ENCODE measurements around the gene LIMA1.
A peak's percentile ranks its signal among the peaks of the same experiment; 100 is the strongest.
"Not testable (repeated sequence)": the region's sequence is repeated elsewhere in the genome, so short reads cannot be mapped to it uniquely, and the experiment has no call there.

The LIMA1 gene

DNA sequence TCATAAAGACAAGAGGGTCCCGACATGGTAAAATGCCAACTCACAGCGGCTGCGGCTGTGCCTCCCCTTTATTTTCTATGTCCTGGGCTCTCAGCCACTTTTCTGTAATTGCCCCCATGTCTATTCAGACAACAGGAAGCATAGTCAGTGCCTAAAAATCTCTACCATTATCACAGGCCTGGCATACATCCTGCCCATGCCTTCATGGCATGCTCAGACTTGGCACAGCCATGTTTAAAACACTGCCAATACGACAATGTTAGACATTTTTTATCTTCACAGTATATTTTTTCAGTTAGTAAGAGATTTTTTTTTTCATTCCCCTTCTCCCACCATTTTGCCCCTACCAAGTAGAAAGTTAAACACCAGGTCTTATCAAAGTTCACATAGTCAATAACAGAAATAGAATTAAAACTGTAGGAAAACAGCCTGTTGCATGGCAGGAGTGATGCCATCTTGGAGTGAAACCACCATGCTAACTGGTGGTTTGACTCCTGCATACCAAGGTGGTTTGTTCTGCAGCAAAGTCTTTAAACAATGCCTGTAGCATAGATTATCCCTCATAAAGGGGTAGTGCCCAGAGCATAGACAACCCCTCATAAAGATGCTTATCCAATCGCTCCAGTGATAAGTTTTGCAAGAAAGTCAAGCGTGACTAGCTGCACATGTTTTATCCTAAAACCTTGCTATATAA lies 97.2 kb downstream of the LIMA1 start:
- no peak for DNase-seq (ENCODE audit: low read depth)

DNA sequence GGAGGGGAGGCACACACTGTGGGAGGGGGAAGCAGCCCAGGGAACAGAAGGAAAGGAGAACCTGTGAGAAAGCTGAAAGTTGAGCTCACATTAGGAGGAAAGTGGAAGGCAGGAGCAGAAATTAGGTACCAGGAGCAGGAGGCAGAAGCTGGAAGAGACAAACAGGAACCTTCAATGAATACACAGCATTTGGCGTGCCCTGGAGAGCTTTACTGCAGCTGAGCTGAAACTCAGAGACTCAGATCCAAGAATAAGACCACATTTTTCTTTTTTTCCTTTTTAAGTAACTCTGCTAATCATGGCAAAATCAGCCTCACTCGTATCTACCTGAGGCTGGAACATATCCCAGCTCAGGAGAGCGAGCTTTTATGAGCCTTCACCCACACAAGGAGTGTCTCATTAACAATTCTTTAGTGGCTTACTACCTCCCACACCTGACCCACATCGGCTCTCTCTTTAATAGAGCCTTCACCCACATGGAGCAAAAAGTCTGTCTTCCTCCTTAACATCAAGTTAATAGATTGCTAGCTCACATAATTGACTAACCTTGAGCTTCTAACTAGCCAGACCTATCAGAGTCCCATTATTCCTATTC lies 97.9 kb downstream of the LIMA1 start:
- DNase-seq (ENCODE audit: low read depth), result no peak

DNA sequence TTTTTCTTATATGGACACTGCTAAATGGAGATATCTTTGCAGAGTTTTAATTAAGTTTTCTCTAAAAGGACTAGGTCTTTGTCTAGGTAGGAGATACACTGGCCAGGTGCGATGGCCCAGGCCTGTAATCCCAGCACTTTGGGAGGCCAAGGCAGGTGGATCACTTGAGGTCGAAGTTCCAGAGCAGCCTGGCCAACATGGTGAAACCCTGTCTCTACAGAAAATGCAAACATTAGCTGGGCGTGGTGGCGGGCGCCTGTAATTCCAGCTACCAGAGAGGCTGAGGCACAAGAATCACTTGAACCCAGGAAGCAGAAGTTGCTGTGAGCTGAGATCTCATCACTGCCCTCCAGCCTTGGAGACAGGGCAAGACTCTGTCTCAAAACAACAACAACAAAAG lies 99.1 kb downstream of the LIMA1 start:
- DNase-seq (ENCODE audit: low read depth), result no peak

DNA sequence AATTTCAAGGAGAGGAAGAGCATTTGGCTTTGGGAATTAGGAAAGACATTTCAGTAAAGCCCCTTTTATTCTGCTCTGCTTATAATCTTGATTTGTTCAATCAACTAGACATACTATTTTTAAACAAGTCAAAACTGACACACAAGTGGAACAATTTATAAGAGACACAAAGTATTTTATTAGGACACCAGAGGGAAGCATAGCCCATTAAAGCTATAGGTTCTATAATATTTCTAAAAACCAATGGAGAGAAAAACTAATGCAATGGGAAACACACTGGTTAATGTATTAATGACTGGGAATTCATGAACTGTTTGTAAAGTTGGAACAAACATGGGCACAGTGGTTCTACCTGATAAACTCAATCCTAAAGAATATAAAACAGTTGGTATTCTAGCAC lies 100.9 kb downstream of the LIMA1 start:
- no peak for DNase-seq (ENCODE audit: low read depth)

DNA sequence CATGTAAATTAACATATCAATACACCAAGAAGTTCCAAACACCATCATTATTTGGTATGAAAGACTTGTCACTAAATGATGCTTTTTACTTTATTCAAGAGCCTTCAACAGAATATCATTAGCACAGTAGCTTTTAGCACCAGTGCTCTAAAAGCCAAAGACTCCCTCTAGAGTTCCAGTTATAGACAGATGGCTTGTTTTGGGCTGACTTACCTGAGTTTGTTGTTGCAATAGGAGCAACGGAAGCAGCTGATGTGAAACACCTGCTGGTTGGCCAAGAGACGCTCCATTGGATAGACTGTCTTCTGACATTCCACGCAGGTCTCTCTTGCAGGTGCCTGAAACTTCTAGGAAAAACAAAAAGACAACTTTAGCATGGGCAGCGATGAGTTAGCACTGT lies 101.6 kb downstream of the LIMA1 start:
- DNase-seq (ENCODE audit: low read depth), result no peak

DNA sequence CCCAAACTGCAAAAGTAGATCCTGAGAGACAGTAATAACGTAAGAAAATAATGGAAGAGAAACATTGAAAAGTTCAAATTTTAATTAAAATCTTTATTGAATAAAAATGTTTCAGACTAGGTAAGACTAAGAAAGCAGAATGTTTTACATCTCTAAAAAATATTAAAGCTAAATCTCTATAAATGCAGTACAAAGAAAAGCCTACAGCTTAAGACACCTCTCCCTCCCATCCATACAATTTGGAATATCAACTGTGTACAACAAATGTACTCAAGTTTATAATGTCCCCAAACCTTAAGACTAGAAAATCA lies 107.6 kb downstream of the LIMA1 start:
- no peak for DNase-seq (ENCODE audit: low read depth)

DNA sequence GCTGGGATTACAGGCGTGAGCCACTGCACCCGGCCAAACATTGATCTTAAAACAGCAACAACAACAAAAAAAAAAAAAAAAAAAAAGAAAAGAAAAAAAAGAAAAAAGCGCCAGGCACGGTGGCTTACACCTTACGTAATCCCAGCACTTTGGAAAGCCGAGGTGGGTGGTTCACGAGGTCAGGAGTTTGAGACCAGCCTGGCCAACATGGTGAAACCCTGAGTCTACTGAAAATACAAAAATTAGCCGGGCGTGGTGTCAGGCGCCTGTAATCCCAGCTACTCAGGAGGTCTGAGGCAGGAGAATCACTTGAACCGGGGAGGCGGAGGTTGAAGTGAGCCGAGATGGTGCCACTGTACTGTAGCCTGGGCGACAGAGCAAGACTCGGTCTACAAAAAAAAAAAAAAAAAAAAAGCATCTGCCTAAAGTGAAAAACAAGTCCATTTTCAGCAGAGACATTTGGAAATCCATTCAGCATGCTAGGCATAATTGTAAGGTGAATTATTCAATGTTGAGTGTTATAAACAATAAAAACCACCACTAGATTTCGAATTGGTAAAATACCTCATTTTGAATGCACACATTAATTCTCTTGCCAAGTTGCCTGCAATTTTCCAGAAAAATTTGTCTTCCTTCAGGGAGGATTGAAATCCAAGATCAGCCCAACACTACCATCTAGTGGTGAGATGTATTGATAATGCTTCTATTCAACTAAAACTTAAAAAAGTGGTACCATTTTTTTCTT lies 108.2 kb downstream of the LIMA1 start:
- DNase-seq (ENCODE audit: low read depth), result no peak

DNA sequence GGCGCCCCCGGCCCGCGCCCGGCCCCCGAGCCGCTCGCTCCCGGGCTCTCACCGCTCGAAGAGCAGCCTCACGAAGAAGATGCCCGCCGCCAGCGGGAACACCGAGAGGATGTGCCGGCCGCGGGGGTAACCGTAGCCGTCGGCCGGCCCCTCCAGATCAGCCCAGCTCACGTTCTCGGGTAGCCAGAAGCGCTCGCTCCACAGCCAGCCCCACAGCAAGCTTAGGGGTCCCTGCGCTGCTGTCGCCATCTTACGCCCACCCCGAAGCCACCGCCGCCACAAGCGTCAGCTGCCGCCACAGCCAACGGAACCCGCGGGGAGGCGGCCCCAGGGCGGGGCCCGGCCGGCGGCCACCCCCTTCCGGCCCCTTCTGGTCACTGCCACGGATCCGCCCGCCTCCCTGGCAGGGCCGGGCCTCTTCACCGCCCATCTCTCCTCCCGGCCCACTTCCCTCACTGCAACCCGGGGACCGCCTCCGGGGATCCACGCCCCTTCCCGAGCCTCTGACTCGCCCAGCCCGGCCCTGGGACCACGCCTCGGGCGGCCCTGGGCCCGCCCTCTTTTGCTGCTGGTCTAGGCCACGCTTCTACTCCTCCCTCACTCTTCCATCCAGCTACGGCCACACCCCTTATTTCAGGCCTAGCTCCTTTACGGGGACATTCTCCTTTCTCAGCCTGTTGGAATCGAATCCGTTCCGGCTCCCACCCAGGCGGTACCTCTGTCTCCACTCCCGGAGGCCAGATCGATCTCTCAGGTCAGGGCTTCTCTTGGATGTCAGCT lies 116.1 kb downstream of the LIMA1 start, which contains the start of gene CERS5:
Gene CERS5 (minus strand): TSS at position 321 of the 780 bp plus-strand sequence. CDS start 72 bp downstream, at position 249.
- peak; percentile 94 for DNase-seq (ENCODE audit: low read depth)

DNA sequence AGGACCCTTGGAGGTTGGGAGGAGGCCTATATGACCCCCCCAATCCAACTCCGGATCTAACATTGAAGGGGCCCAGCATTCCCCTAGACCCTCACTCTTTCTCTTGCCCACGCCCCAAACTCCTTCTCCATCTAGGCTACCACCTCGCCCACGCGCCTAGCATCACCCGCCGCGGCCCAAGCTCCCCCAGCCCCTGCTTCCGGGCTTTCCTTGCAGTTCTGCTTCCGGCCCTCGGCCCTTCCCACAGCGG lies 116.6 kb downstream of the LIMA1 start:
- DNase-seq (ENCODE audit: low read depth), result no peak

DNA sequence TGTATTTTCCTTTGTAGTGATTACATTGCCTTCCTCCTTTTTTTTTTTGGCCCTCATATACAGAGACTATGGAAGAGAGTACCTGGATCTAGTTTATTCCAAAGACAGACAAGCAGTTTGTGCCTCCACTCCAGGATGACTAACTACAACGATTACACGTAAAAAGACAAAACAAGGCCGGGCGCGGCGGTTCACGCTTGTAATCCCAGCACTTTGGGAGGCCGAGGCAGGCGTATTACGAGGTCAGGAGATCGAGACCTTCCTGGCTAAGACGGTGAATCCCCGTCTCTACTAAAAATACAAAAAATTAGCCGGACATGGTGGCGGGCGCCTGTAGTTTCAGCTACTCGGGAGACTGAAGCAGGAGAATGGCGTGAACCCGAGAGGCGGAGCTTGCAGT lies 118.4 kb downstream of the LIMA1 start:
- DNase-seq (ENCODE audit: low read depth), result no peak

DNA sequence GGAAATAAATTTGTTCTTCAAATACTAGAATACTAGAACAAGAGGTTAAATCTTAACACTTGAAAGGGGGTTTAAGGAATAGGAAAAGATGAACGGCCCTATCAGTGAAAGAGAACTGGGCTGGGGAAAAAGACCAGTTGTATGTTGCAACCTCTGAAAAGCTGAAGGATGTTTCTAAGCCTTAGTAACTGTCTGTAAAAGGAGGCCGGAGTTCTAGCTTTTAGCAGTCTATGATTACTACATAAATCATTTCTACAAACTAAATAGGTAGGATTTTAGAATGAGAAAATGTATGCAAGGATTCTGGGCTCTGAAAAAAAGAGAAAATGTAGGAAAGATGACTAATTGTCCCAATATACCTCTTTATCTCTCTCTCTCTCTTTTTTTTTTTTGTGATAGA lies 121.1 kb downstream of the LIMA1 start:
- no peak for DNase-seq (ENCODE audit: low read depth)

DNA sequence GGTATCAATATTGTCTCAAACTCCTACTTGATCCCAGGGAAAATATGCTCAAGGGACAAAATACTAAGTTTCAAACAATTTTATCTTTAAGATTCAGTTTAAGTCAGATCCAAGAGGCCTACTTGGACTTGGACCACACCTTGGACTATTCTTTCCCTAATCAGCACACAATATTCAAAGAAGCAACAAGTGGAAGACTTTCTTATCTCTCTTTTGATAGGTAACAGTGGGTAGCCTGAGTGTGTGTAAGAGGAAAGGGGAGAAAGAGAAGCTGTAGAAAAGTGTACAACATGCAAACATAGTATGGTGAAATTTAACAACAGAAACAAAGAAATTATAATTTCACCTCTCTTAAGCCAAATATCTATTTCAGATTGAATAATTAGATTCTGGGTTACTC lies 122.7 kb downstream of the LIMA1 start:
- no peak for DNase-seq (ENCODE audit: low read depth)

DNA sequence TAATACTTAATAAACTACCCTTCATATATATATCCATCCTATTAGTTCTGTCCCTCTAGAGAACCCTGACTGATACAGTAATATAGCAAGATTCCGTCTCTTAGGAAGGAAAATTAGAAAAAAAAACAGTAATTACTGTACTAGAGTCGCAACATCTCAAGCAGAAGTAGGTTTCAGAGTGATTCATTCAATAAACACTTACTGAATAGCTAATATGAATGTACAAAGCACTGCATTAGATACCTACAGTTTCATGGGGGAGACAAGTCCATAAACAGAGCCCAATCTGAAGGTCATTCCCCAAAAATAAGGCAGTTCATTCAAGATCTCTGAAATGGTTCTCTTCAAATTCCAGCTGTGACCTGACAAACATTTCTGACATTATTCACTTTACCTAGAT lies 126.1 kb downstream of the LIMA1 start:
- no peak for DNase-seq (ENCODE audit: low read depth)

DNA sequence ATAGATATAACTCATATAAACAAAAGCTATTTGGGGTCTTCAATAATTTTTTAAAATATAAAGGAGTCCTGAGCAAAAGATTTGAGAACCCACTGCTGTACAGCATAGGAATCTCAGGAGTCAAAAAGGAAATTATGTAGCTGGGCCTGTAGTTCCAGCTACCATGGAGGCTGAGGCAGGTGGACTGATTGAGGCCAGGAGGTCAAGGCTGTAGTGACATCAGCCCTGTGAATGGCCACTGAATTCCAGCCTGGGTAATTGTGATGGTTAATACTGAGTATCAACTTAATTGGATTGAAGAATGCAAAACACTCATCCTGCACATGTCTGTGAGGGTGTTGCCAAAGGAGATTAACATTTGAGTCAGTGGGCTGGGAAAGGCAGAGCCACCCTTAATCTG lies 126.7 kb downstream of the LIMA1 start:
- no peak for DNase-seq (ENCODE audit: low read depth)

DNA sequence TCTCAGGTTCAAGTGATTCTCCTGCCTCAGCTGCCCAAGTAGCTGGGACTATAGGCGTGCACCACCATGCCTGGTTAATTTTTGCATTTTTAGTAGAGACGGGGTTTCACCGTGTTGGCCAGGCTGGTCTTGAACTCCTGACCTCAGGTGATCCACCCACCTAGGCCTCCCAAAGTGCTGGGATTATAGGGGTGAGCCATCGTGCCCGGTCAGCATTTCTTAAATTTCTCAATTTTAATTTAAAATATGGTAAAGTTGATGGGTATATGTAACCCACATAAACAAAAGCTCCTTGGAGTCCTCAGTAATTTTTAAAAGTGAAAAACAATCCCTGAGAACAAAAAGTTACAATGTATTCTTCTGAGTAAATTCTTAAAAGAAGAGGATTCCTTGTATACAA lies 128.4 kb downstream of the LIMA1 start:
- DNase-seq (ENCODE audit: low read depth), result not testable (repeated sequence)

DNA sequence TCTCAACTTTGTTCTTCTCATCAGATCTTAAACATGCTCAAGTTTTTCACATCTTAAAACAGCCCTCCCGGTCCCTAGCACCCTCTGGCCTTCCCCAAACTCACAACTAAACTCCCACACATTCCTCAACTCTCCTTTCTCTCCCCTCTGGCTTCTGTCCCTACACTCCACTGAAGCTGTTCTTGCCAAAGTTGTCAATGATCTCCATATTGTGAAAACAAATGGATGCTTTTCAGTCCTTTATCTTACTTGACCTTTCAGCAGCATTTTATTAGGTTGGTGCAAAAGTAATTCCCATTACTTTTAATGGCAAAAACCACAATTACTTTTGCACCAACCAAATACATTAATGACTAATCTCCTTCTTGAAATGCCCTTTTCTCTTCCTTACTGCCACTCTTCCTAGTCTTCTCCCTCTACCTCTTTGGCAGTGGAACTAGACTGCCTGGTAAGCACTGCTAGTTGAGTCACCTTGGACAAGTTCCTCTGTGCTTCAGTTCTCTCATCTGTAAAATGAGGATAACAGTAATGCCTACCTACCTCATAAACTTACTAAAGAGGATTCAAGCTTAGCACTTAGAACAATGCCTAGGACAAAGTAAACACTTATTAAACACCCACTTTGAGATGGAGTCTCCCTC lies 132.2 kb downstream of the LIMA1 start:
- no peak for DNase-seq (ENCODE audit: low read depth)

DNA sequence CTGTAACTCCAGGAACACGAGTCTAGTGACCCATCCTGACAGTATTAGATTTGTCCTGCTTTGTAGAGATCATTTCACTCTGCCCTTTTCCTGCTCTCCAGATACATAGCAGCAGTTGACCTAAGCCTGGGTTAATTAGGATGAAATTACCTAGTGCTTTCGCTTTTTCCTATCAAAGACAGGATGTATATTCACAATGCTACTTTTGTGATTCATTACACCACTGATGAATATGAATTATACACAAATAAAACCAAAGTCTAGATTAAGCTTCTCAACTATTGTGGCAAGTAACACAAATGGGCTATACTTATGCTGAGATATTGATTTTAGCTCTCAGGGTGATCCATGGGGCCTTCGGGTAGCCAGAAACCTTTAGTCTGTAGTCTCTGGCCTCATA lies 134.0 kb downstream of the LIMA1 start:
- no peak for DNase-seq (ENCODE audit: low read depth)

DNA sequence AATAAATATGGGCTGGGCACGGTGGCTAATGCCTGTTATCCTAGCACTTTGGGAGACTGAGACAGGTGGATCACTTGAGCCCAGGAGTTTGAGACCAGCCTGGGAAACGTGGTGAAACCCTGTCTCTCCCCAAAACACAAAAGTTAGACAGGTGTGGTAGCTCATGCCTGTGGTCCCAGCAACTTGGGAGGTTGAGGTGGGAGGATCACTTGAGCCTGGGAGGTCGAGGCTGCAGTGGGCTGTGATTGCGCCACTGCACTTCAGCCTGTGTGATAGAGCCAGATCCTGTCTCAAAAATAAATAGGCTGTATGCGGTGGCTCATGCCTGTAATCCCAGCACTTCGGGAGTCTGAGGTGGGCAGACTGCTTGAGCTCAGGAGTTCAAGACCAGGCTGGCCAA lies 135.3 kb downstream of the LIMA1 start:
- DNase-seq (ENCODE audit: low read depth), result not testable (repeated sequence)

DNA sequence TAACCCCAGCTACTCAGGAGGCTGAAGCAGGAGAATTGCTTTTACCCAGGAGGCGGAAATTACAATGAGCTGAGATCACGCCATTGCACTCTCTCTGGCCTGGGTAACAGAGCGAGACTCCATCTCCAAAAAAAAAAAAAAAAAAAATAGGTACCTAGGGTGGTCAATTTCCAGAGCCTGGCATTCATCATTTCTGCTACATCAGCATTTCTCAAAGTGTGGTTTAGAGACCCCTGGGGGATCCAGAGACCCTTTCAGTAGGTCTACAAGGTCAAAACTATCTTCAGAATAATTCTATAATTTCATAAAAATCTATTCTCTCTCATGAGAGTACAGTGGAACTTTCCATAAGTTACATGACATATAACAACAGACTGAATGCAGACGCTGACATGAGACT lies 136.0 kb downstream of the LIMA1 start:
- DNase-seq (ENCODE audit: low read depth), result no peak

DNA sequence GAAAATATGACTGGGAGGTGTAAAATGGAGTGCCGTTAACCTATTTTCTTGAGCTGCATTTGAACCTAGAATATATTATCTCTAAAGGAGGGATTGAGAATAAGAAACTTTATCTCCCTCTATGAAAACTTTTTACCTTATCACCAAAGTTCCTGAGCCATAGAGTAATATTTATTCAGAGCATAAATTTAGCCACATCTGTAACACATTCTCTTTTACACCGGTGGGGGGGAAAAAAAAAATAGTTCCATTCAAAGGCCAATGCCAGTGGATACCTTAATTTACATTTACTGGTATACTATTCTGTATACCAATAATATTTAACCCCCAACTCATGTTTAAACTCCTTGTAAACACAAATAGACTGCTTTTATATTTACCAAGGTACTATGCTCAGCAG lies 137.9 kb downstream of the LIMA1 start:
- no peak for DNase-seq (ENCODE audit: low read depth)

DNA sequence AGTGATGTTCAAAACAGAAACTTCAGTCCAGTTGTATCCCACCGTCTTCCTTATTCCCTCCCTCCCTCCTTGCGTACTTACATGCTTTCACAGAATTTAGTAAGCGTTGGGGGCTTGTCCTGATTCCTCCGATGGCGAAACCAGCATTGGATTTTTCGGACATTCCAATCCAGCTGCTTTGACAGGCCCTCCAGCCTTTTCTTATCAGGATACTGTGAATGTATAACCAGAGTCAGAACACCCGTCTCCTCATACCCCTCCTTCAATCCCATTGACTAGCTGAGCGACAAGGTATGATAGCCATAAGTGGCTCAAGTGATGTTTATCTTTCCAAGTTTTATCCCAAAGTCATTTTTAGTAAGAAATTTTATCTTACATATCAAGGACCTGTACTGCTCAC lies 140.3 kb downstream of the LIMA1 start:
- no peak for DNase-seq (ENCODE audit: low read depth)

DNA sequence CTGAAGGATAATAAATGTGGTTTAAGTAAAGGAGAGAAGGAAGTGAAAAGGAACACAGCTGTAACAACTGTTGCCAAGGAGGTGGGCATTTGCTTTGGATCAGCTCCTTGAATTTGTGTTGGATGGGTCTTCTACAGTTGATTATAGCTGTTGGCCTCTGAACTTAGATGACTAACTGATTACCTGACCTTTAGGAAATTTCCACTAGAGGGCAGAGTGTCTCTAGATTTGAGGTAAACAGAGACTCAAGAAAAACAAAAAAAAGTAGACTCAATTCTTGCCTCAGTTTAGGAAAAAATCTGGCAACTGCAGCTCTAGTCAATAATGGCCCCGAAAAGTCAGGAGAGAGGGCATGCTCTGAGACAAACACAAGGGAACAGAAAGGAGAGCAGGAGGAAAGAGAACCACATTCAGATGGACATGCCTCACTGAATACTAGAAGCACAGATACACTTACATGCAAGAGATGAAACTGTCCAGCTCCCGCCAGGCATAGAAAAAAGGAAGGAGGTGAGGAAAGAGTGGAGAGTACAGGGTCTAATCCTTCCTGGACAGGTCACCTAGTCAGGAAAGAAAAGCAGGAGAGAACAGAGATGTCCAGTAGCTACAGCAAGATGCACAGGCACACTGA lies 150.7 kb downstream of the LIMA1 start:
- no peak for DNase-seq (ENCODE audit: low read depth)

Measured in GM04503 (cell line).